ENCODE results near the gene SERPING1.

- TF ChIP-seq POLR2AphosphoS5 (IDR thresholded peaks at IDR 0.05; ENCODE audit: low read depth, low read length) (no peak), CTCF (IDR thresholded peaks at IDR 0.05) (no peak), SIN3A (IDR thresholded peaks at IDR 0.05; ENCODE audit: borderline replicate concordance, insufficient read depth, low read depth, low read length) (no peak), TCF7L2 (IDR thresholded peaks at IDR 0.05; ENCODE audit: low read depth, low read length) (no peak)
These were observed 21.0 kb downstream of the SERPING1 start for GRCh38 chr11:57618438-57618837.
